ENCODE results near the gene LMO3. TPM values are rescaled to one million over a fixed set of nuclear protein-coding genes. Genes with fewer than 3 reads are reported as not detected.

Gene LMO3
- total RNA-seq, 1 donor from 2014 or later, result 1.6 TPM

DNA sequence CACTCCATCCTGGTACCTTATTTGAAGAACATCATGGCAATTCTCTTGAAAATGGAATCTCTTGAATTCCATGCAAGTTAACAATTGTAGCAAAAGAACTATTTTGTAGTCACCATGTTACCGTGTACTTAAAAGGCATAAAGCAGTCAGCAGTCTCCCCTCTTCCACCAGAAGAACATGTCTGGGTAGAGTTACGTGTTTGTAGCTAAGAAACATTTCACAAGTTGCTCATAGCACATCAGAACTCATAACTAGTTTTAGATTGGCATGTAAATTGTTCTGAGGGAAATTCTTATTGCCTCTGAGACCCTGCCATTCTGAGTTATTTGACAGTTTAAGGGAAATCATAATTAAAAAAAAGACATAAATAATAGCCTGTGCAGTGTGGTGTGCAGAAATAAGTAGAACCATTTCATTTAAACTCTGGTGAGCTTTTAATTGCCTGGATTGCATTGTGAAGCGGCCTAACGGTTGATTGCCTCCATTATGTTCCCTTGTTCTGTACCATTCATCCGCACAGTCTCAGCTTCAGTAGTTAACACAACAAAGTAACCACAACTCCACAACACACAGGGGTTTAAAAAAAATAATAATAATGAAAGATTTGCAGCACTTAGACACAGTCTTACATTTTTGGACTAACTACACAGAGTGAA is 2.6 kb downstream of the LMO3 start:
- Mint-ChIP-seq H3K4me1 (ENCODE audit: unreplicated experiment) (peaks cover 17% of the 10 kb centered on the region), H3K9me3 (ENCODE audit: unreplicated experiment) (no peaks in the 10 kb centered on the region), H3K4me3 (ENCODE audit: unreplicated experiment) (no peak overlapping the region), H3K27ac (ENCODE audit: unreplicated experiment) (no peak overlapping the region), H3K27me3 (ENCODE audit: unreplicated experiment) (peaks cover 56% of the 10 kb centered on the region), H3K36me3 (ENCODE audit: unreplicated experiment) (no peaks in the 10 kb centered on the region)
- DNase-seq (ENCODE audit: extremely low spot score, unreplicated experiment), result no peak
- TF ChIP-seq, protein P1, sequence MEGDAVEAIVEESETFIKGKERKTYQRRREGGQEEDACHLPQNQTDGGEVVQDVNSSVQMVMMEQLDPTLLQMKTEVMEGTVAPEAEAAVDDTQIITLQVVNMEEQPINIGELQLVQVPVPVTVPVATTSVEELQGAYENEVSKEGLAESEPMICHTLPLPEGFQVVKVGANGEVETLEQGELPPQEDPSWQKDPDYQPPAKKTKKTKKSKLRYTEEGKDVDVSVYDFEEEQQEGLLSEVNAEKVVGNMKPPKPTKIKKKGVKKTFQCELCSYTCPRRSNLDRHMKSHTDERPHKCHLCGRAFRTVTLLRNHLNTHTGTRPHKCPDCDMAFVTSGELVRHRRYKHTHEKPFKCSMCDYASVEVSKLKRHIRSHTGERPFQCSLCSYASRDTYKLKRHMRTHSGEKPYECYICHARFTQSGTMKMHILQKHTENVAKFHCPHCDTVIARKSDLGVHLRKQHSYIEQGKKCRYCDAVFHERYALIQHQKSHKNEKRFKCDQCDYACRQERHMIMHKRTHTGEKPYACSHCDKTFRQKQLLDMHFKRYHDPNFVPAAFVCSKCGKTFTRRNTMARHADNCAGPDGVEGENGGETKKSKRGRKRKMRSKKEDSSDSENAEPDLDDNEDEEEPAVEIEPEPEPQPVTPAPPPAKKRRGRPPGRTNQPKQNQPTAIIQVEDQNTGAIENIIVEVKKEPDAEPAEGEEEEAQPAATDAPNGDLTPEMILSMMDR (IDR thresholded peaks at IDR 0.05), result no peak

DNA sequence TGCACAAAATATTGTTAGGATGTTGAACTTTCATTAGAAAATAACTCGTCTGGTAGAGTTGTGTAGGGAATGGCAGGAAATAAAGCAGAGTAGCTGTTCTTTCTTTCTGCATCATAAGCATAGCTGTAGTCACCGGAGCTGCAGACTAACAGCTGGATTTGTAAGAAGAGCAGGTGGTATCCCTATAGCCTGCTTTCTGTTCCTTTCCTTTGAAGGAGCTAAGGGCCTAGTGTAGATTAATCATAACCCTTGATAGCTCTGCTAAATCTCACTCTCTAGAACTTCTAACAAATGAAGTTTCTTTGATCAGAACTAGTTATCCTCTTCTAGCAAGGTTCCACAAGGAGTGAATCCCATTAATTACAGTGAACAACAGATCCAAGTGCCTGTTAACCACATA is 3.5 kb downstream of the LMO3 start:
- Mint-ChIP-seq H3K4me3 (ENCODE audit: unreplicated experiment) (no peak overlapping the region), H3K27ac (ENCODE audit: unreplicated experiment) (no peak overlapping the region), H3K27me3 (ENCODE audit: unreplicated experiment) (peaks cover 49% of the 10 kb centered on the region), H3K36me3 (ENCODE audit: unreplicated experiment) (no peaks in the 10 kb centered on the region), H3K9me3 (ENCODE audit: unreplicated experiment) (no peaks in the 10 kb centered on the region), H3K4me1 (ENCODE audit: unreplicated experiment) (peaks cover 17% of the 10 kb centered on the region)
- DNase-seq (ENCODE audit: extremely low spot score, unreplicated experiment), result no peak
- TF ChIP-seq, protein P1 (IDR thresholded peaks at IDR 0.05), result no peak

DNA sequence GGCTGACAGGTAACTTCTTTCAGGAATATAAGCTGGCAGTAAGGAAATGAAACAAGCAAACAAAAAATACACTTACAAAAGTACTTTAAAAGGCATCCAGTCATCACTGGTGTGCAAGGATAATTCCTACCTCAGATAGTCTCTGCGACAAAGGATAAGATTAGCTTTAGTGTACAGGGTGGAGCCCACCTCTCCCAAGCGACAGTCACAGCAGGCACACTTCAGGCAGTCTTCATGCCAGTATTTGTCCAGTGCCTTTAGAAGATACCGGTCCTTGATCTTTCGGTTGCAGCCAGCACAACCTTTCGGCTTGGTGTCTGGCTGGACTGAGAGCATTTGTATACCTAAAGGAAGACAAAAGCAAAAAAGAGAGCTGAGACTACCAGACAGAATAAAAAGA is 5.4 kb downstream of the LMO3 start:
- H3K27me3 Mint-ChIP-seq (ENCODE audit: unreplicated experiment), result peaks cover 41% of the 10 kb centered on the region

DNA sequence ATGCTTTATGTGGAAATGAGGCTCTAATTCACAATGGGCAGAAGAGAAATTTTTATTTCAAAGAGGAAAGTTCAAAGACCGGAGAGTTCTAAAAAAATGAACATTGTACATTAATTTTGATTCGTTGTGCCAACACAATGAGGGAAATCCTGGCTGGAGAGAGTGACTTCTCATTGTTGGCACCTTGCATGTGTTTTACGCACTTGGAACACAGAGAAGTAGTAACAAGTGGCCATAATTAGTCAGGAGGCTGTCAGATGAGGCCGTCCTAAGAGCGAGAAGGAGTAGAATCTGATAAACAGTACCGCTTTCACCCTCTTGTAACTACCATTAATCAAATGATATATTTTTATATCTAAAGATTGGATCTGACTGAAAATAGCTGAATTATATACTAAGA is 6.9 kb downstream of the LMO3 start:
- Mint-ChIP-seq H3K4me1 (ENCODE audit: unreplicated experiment) (no peaks in the 10 kb centered on the region), H3K4me3 (ENCODE audit: unreplicated experiment) (no peak overlapping the region), H3K27me3 (ENCODE audit: unreplicated experiment) (peaks cover 30% of the 10 kb centered on the region), H3K27ac (ENCODE audit: unreplicated experiment) (no peak overlapping the region), H3K9me3 (ENCODE audit: unreplicated experiment) (no peaks in the 10 kb centered on the region), H3K36me3 (ENCODE audit: unreplicated experiment) (no peaks in the 10 kb centered on the region)
- TF ChIP-seq, protein P1 (IDR thresholded peaks at IDR 0.05), result no peak
- DNase-seq (ENCODE audit: extremely low spot score, unreplicated experiment), result no peak

More for the DNA sequence above, 5.4 kb downstream of the LMO3 start:
- DNase-seq (ENCODE audit: extremely low spot score, unreplicated experiment), result no peak
- Mint-ChIP-seq H3K27ac (ENCODE audit: unreplicated experiment) (no peak overlapping the region), H3K9me3 (ENCODE audit: unreplicated experiment) (no peaks in the 10 kb centered on the region), H3K4me1 (ENCODE audit: unreplicated experiment) (peaks cover under 1% of the 10 kb centered on the region), H3K4me3 (ENCODE audit: unreplicated experiment) (no peak overlapping the region), H3K36me3 (ENCODE audit: unreplicated experiment) (no peaks in the 10 kb centered on the region)
- TF ChIP-seq, protein P1 (IDR thresholded peaks at IDR 0.05), result no peak

DNA sequence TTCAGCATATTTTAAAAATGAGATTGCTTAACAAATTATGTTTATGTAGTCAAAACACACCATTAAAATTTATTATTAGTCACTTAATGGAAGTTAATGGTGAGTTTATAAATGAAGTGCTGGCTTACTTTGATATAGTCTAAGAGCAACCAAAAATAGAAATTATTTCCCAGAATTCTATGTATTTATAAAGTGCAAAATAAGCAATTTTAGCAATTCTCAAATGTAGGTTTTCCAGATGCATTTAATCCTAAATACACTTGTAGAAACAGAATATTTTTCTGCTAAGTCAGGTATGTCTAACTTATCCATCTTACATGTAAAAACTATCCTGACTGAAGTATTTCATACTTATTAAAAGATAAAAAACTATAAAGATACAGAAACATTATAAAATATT is 11.2 kb downstream of the LMO3 start:
- no peak for DNase-seq (ENCODE audit: extremely low spot score, unreplicated experiment)
- no peak overlapping the region for H3K4me3 Mint-ChIP-seq (ENCODE audit: unreplicated experiment)
- H3K27ac Mint-ChIP-seq (ENCODE audit: unreplicated experiment), result no peak overlapping the region
- H3K4me1 Mint-ChIP-seq (ENCODE audit: unreplicated experiment), result no peaks in the 10 kb centered on the region
- peaks cover 11% of the 10 kb centered on the region for H3K27me3 Mint-ChIP-seq (ENCODE audit: unreplicated experiment)
- no peaks in the 10 kb centered on the region for H3K36me3 Mint-ChIP-seq (ENCODE audit: unreplicated experiment)
- H3K9me3 Mint-ChIP-seq (ENCODE audit: unreplicated experiment), result no peaks in the 10 kb centered on the region
- TF ChIP-seq, protein P1 (IDR thresholded peaks at IDR 0.05), result no peak

Data from osteocyte (in vitro differentiated cells).